ENCODE results near the gene SNORC.

The SNORC gene

DNA sequence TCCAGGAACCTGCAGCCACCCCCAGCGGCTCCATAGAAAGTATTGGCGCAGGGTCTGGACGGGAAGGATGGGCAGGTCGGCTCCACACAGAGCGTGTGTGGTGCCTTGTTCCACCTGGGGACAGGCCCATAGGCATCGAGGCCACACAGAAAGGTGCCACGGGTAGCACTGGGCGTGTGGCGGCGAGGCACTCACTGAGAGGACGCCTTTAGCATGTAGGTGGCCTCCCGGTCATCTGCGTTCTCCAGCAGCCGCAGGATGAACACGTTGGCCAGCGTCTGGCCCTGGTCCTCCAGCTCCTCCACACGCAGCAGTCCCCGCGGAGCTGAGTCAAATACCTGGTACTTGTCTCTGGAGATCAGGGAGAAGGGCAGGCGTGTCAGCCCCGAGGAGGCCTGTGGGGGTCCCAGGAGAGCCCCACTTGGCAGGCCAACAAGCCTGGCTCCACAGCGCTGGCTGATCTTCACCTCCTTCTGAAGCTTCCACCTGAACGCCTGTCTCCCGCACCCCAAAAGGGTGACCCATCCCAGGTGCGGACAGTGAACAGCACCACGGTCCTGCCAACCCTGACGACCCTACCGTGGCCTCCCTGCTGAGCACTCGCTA is 13.2 kb downstream of the SNORC start:
- DNase-seq, result no peak

DNA sequence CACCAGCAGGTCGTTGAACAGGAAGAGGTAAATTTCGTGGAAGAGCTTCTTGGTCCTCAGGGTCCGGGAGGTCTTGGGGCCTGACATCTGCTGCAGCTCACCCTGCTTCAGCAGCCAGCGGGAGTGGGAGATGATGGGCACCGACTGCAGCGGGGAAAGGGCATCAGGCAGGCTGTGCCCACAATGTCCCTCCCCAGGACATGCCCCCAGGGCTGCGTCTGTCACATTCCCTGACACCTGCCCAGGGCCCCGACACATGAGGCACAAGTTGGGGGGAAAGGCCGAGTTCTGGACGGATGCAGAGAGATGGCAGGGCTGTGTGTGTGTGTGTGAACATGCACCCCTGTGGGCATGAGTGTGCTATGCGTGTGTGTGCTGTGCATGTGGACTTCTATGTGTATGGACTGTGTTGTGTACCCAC is 13.9 kb downstream of the SNORC start:
- no peak for DNase-seq

DNA sequence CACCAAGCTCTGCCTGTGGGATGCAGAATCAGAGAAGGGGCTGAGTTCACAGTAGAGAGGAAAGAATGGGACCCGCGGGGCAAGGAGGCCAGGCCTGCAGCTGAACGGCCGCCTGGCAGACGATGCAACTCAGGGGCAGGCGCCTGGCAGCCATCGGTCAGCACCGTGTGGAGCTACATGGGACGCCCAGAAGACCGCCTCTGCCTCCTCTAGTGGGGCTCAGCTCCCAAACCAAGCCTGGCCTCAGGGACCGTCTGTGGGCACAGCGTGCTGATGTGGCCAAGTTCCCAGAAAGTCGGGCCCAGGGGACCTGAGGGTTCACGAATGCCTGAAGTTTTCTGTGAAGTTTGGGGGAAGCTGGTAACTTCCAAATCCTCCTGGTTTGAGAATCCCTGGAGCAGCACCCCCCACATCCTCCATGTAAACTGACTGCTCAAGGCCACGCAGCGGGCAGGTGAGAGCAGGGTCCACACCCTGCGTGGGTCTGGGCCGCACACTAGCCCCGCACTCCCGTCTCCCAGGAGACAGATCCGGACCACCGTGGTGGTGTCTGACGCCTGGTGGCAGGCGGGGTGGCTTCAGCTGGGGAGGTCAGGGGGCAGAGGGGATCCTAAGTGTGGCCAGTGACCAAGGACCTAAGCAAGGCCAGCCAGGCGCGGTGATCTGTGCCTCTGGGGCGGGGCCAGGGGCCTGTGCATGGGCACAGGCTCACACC is 14.6 kb downstream of the SNORC start:
- DNase-seq, result no peak

DNA sequence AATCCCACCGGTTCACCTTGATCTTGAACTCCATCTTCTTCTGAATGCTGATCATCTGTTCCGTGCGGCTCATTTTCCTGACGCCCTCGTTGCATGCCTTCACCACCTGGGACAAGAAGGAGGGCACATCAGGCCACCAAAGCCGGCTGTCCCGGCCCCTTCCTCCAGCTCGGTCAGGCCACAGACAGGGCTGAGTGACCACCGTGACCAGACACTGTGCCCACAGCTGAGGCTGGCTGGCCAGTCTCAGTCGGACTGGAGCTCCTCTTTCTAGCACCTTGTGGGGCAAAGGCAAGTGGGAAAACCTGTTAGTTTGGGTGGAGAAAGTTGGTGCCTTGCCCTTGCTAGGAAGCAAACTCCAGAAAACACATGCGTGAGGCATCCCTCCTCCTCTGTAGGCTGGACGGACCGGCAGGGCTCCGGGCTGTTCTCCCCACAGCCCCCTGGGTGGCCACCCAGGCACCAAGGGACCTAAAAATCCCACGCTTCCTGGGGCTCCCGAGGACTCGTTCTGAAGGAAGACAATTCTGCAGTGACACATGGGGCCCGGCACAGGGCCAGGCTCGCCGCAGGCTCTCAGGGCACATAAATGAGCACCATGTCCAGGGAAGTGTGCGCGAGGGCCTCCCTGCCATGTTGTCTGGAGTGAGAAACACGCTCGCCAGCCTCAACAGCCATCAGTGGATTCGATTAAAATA is 15.3 kb downstream of the SNORC start:
- DNase-seq, result no peak

DNA sequence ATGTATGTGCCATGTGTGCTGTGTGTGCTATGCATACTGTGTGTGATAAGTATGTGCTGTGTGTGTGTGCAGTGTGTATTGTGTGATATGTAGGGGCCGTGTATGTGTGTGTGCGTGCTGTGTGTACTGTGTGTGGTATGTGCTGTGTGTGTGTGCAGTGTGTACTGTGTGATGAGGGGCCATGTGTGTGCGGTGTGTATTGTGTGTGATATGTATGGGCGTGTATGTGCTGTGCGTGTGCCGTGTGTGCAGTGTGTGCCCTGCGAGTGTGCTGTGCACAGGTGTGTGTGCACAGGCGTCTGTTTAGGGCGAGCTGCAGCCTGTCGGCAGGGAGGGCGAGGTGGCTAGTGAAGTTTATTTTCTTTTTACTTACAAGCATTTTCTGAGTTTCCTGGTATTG is 16.1 kb downstream of the SNORC start:
- DNase-seq, result no peak

DNA sequence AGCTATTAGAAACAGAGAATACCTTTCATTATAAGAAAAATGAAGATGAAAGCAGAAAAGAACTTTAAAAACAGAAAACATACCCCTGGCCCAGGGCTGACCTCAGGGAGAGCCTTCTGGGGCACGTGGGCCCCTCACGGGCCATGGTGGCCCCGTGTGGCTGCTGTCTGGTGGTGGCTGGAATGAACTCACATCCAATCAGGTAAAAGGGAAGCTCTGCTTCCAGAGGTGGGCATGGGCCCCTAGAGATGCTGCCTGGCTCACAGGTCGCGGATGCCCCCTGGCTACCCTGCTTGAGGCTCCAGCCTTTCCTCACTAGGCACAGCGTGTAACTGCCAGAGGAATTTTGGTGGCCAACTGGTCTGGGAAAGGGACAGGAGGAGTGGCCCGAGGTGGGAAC is 16.6 kb downstream of the SNORC start:
- no peak for DNase-seq

DNA sequence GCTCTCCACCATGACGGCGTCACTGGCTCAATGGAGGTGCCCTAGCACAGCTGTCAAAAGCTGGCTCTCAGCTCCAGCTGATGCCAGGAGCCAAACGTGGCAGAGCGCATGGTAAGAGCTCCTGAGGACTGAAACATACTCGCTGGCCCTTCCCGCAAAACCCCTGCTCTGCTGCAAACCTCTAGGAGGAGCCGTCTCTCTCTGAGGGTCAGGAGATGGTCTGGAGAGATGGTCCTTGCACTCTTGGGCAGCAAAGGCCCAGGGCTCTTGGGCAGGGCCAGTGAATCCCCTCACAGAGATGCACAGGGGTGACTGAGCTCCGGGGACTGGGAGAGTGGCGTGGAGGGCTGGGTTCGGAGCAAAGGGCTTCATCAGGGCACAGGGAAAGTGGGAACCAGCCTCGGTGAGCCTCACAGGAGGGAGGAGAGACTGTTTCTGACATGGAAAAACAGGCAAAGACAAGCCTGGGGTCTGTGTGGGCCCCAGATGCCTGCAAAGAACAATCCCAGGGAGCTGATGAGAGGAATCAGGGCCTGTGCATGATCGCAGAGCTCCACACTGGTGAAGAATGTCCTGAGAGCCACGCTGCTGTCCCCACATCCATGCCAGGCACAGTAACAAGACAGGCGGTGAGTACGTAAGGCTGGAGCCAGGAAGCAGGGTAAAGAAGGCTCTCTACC is 17.2 kb downstream of the SNORC start:
- DNase-seq, result no peak

DNA sequence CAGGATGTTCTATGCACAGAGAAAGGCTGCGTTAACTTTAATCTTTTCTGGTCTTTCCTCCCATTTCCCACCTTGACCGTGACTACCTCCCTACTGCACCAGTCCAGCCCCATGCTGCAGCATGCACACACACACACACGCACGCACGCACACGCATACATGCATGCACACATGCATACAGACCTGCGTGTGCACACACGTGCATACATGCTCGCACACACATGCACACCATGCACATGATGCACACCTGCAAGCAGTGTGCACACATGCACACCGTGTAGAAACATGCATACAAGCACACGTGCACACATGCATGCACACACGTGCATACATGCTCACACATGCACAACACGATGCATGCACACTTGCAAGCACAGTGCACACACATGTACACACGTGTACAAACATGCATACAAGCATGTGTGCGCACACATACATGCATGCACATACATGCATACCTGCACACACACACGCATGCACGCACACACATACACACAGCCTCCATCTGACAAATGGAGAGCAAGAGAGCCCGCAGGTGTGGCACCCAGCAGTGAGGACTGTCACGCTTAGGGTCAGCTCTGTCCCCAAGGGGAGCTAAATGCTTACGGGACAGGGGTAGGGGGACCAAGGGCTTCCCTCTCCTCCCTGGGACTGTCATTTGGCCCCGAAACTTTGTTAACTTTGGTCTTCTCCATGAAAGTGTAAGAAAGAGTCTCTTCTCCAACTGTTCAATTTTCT is 18.2 kb downstream of the SNORC start:
- no peak for DNase-seq

DNA sequence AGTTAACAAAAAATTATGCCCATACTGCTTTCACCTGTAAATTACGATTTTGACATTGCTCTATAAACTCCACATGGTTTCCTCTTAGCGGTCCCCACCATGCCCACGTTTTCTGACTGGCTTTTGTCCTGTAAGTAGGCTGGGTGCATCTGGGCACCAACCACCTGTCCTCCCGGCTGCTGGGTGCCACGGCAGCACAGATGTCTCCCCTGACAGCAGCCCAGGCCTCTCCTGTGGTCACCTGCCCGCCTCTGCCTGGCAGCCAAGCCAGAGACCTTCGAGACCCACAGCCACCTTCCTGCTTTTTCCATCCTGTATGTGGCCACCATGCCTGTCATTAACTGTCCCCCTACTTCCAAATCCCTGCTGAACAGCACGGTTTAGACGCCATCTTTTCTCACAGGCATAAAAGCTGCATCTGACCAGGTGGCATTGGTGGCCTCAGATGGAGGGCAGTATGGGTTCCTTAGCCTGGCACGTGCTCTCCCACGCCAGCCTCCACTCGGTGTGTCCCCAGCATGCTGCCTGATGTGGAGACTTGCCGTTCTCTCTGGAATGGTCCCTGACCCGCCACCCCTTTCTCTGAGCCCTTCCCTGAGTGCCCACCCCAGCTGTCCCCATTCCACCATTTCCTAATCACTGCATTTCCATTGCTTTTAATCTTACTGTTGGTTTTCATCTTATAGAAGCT is 18.9 kb downstream of the SNORC start:
- DNase-seq, result no peak

DNA sequence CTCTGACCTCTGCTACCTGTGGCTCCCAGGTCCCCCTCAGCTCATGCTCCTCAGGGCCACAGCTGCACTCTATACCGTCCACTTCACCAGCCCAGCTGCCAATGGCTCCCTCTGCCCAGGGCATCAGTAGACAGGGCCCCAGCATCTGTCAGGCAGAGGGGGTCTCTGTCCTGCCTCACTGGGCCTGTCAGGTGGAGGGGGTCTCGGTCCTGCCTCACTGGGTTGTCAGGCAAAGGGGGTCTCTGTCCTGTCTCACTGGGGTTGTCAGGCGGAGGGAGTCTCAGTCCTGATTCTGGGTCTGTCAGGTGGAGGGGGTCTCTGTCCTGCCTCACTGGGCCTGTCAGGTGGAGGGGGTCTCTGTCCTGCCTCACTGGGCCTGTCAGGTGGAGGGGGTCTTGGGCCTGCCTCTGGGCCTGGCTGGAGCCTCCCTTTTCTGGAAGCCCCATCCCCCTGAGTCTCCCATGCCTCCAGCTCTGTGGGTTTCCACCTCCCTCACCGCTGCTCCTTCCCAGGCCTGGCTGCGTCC is 19.9 kb downstream of the SNORC start:
- DNase-seq, result no peak

DNA sequence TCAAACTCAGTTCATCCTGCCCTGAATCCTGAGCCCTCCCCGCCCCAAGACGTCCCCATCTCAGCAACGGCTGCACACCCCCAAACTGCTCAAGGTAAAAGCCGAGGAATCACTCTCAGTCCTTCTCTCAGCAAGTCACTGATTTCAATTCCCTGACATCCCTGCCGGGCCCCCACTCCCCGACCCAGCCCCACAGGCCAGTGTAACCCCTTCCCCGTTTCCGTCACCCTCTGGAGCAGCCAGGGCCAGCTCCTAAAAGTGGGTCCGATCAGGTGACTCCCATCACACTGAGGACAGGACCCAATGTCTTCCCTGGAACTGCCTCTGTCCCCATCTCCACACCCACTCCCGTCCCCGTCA is 20.5 kb downstream of the SNORC start:
- no peak for DNase-seq

DNA sequence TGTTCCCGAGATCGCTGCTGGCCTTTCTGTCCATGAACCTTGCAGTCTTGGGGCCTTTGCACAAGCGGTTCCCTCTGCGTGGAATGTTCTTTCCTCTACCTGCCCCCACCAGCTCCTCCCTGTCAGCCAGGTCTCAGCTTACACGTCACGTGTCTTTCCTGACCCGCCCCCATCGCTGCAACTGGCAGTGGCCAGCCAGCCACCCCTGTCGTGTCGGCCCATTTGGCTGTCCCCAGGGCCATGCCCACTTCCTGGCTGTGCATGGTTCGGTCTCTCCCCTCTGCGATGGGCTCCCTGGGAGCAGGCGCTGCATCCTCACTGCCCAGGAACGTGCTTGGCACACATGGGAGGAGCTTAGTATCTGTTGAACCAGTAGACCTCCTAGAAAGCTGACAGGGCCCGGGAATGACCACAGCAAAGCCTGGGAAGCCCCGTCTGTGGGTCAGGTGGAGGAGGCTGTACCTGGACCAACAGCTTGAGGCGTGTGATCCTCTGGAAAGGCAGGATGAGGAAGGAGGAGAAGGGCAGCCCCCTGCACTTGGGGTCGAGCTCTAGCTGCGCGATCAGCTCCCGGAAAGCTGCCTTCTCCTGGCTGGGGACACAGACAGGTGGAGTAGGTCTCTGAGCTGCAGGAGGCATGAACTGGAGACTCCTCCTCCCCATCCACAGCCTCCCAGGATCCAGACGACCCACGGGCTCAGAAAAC is 21.0 kb downstream of the SNORC start:
- DNase-seq, result no peak

DNA sequence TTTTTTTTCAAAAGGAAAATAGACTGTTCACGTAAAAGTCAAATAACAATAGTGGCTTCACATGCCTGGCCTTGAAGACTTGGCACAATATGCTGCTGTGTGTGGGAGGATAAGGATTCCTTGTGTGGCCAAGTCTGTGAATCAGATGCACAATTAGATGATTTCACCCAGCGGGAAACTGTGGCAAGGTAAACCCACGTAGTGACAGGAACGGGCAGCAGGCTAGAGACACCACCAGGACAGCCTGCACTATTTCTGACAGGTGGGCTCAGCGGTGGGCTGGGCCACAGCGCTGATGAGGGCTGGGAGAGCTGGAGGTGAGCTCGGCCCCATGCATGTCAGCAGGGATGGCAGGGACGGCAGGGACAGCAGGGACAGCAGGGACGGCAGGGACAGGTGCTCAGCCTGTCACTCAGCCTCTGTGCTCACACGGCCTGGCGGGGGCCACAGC is 21.6 kb downstream of the SNORC start:
- no peak for DNase-seq

DNA sequence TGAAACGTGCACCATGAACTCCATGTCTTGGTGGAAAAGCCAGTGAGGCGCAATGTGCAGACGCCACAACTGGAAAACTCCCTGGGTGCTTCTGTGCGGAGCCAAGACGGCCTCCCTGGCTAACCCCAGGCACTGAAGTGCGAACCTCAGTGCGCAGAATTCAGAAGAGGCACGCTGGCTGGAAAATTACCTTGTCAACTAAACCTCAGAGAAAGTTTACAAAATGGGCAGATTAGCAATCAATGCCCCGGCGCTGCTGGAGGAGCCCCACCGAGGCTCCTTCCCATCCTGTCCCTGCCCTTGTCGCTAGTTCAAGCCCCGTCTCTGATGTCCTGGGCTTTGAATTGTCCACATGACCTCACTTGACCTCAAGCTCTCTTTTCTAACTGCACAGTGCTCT is 22.2 kb downstream of the SNORC start:
- DNase-seq, result no peak

DNA sequence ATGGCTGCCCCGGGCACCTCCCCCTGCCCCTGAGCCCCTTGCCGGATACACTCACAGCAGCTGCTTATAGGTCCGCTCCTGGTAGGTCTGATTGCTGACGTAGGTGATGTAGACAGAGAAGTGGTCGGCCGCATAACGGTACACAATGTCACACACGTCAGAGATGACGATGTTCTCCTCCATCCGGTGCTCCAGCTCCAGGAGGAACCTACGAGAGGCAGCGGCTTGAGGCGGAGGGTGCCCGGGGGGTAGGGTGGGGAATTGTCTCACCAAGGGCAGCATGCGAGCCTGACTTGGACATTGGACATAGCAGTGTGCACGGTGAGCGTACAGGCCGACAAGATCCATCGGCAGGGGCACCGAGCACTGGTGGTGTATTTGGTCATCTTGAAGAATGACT is 22.8 kb downstream of the SNORC start:
- DNase-seq, result no peak

DNA sequence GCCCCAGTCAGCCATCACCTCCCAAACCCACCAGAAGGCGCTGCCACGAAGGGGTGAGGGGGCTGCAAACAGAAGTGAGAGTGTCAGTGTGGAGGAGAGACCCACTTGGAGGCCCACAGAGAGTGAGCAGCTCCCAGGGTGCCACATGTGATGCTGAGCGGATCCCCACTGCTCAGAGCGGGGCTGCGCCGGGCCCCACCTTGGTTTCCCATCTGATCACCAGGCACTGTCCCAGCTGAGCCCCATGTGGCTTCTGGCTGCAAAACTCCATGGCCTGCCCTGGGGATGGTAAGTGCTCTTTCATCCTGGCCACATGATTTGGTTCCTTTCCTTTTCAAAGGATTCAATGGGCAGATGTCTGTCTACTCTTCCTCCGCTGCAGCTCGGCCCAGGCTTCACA is 23.8 kb downstream of the SNORC start:
- DNase-seq, result no peak

DNA sequence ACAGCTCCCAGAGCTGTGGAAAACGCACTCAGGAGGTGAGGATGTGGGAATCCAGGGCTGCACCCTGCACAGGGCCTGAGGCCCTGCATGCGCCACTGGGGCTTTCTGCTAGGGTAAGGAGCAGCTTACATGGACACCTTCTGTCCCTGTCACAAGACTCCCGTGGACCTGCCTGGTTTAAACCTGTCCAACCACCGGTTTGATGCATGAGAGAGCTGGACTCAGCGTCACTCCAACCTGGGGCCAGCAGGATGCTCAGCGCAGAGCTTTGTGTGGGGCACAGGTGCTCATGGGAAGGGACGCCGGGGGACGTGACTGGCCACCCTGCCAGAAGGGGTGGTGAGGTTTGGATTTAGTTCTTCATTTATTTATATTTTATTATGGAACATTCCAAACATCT is 24.2 kb downstream of the SNORC start:
- DNase-seq, result no peak

DNA sequence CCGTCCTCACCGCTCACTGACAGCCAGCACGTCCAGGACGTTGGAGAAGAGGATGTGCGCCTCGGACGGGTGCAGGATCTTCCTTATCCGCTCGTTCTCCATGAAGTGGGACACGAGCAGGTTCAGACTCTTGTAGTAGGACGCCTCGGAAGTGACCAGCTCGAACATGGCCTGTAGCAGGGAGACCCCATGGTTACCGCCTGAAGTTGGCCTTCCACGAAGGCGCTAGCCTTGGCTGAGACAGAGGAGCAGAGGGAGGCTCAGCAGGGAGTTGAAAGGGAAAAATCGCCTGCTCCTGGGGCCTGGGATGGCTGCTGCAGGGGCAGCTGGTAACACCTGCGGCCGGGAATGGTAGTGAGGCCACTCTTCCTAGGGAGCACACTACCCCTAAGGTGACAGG is 24.7 kb downstream of the SNORC start:
- DNase-seq, result no peak

DNA sequence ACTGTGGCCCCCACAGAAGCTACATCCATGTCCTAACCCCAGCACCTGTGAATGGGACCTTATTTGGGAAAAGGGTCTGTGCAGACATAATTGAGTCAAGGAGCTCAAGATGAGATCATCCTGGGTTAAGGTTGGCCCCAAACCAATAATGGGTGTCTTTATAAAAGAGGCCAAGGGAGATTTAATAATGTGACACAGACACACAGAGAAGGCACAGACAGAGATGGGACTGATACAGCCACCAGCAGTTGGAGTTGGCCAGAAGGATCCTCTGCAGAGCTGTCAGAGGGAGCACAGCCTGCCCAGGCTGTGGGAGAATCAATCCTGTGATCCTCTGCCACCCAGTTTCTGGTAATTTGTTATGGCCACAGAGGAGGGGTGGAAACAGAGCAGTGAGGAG is 26.0 kb downstream of the SNORC start:
- no peak for DNase-seq

DNA sequence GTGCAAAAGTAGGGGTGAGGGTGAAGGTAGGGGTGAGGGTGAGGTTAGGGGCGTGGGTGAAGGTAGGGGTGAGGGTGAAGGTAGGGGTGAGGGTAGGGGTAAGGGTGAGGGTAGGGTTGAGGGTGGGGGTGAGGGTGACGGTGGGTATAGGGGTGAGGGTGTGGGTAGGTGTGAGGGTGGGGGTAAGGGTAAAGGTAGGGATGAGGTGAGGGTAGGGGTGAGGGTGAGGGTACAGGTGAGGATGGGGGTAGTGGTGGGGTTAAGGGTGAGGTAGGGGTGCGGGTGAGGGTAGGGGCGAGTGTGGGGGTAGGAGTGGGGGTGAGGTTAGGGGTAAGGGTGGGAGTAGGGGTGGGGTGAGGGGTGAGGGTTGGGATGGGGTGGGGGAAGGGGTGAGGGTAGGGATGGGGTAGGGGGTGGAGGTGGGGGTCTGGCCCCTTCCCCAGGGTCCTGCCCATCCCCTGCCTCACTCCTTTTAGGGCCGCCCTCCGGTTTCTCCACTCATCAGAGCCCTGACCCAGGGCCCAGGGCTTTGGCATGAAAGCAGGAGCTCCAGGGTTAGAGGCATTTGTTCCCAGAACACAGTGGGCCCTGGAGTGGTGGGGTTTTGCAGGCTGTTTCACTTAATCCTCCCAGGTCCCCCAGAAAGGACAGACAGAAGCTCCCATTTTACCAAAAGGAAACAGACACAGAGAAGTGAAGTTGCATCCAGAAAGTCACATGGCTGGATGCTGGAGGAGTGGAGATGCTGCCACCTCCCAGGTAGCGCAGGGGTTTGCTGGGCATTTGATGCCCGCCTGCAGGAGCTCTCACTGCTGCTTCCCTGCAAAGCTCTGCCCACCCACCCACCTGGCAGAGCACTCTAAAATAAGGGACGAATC is 26.9 kb downstream of the SNORC start:
- DNase-seq, result no peak
